Thoracic aorta (tissue), 2 donors: ENCODE measurements around the gene PPY. TPM values are rescaled to one million over a fixed set of nuclear protein-coding genes. Genes with fewer than 3 reads are reported as not detected.

ENCODE experiments used
- ATAC-seq: fragments of 150-250 bp; one replicate; pipeline ENCODE4 v1.8.0; 2017; ENCODE audit warnings: low read depth; ENCODE audit not compliant: insufficient number of reproducible peaks, low FRiP score
- DNase-seq: peaks from one replicate; pipeline ENCODE4 v3.0.0-alpha.2; 2020; ENCODE audit warnings: low spot score
- H3K27ac ChIP-seq, 2 donors: fragments of 200-600 bp; sonication (generic); 1 replicate in 1 of 2; 2 replicates in 1 of 2; pipeline ENCODE4 v1.5.1; 2016; ENCODE audit warnings: mild to moderate bottlenecking in 2 of 2, moderate library complexity in 2 of 2
- H3K27me3 ChIP-seq: fragments of 200-600 bp; sonication (generic); replicated peaks from 2 replicates; pipeline ENCODE4 v1.6.0; 2016; ENCODE audit warnings: mild to moderate bottlenecking; ENCODE audit not compliant: insufficient read depth
- H3K36me3 ChIP-seq: fragments of 200-600 bp; sonication (generic); one replicate; pipeline ENCODE4 v1.5.1; 2016
- H3K4me1 ChIP-seq, 2 donors: fragments of 200-600 bp; sonication (generic); 1 replicate in 1 of 2; 2 replicates in 1 of 2; pipeline versions ENCODE4 v1.5.1 to v1.6.0; 2016; ENCODE audit warnings: low read depth in 2 of 2, mild to moderate bottlenecking in 1 of 2; ENCODE audit not compliant: control insufficient read depth in 1 of 2
- H3K4me3 ChIP-seq: fragments of 200-600 bp; sonication (generic); 2 replicates; pipeline ENCODE4 v1.5.1; 2016; ENCODE audit warnings: mild to moderate bottlenecking
- H3K9me3 ChIP-seq: fragments of 200-600 bp; sonication (generic); 2 replicates; pipeline ENCODE4 v1.5.1; 2016
- total RNA-seq, 2 donors: library from RNA; depleted of rRNA; stranded (reverse); fragments of >200 nt; gene quantifications; one replicate each; pipeline versions ENCODE4 v1.1.0 to v1.2.3, GENCODE V29; 2016
- TF ChIP-seq, protein P1 (sequence below): fragments of 200-600 bp; sonication (generic); IDR thresholded peaks from one replicate; pipeline ENCODE4 v1.5.1; 2019; ENCODE audit warnings: antibody characterized with exemption

The PPY gene
- total RNA-seq = not detected

- Histone ChIP-seq H3K9me3 (no peaks in the 10 kb centered on the region), H3K4me3 (no peak within 1 kb of the TSS), H3K27ac (no peak within 1 kb of the TSS), H3K4me1 (peaks cover 0 to 3% of the 10 kb centered on the region in 2 donors), H3K36me3 (no peaks in the 10 kb centered on the region), H3K27me3 (no peaks in the 10 kb centered on the region)
- TF ChIP-seq, protein P1, sequence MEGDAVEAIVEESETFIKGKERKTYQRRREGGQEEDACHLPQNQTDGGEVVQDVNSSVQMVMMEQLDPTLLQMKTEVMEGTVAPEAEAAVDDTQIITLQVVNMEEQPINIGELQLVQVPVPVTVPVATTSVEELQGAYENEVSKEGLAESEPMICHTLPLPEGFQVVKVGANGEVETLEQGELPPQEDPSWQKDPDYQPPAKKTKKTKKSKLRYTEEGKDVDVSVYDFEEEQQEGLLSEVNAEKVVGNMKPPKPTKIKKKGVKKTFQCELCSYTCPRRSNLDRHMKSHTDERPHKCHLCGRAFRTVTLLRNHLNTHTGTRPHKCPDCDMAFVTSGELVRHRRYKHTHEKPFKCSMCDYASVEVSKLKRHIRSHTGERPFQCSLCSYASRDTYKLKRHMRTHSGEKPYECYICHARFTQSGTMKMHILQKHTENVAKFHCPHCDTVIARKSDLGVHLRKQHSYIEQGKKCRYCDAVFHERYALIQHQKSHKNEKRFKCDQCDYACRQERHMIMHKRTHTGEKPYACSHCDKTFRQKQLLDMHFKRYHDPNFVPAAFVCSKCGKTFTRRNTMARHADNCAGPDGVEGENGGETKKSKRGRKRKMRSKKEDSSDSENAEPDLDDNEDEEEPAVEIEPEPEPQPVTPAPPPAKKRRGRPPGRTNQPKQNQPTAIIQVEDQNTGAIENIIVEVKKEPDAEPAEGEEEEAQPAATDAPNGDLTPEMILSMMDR = no peak
- ATAC-seq (no peak), DNase-seq (no peak)
These were observed at the start of gene PPY for GRCh38 chr17:43942051-43942685. PPY (minus strand) TSS chr17:43942476; CDS start chr17:43941654, 822 bp downstream.

DNA sequence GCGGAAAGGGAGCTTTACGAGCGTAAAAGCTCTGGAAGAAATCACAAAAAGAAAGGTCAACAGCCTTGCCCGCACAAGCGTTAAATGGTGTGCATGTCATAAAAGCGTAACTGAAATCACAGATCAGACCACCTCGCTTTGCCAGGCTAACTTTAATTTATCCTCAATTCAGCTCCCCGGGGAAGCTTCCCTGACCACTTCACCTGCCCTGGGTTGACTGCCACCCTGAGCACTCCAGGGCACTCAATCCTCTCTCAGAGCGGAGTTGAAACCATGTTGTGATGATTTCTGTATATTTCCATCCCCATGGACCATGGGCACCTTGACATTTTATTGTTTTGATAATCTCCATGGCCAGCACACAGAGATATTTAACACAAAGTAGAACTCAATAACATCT, 46.0 kb upstream of the PPY start:
- no peak for DNase-seq
- Histone ChIP-seq H3K4me3 (no peak overlapping the region), H3K36me3 (no peaks in the 10 kb centered on the region), H3K27ac (no peak overlapping the region), H3K27me3 (peaks cover 13% of the 10 kb centered on the region), H3K4me1 (peaks cover 6 to 9% of the 10 kb centered on the region in 2 donors), H3K9me3 (no peaks in the 10 kb centered on the region)
- no peak for ATAC-seq
- TF ChIP-seq, protein P1 = no peak

DNA sequence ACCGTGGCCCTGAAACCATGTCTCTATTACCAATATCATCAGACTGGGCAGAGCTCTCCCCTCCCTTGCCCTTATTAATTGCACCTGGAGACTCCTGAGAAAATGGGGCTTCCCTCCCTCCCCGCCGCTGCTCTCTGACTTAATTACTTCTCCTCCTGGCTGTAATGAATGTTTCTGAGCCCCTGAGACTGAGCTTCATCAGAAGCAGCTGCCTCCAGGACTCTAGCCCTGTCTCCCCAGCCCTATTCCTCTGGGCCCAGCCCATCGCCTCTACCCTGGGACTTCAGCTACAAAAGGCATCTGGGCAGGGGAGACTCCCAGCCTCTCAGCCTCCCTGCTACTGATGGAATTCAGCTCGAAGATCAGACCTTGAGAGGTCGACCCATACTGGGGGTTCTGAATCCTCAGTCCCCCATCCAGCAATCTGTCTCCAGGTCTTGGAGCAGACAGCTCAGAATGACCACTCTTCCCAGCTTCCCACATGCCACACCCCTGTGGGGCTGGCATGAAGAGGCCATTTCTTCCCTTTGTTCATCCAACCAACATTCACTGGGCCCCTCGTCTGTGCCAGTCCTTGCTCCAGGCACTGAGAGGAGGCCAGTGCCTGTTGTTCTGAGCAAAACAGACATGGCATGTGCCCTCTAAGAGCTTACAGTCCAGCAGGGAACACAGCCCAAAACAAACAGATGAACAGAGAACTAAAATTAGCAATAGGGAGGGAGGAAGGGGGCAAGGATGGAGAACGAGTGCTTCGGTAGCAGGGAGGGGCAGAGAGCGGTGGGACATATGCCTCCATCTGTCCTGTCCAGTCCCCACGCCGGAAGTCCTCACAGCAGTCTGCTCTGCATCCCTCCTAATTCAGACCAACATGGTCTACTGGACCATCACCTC, 45.1 kb upstream of the PPY start:
- H3K27ac ChIP-seq = no peak overlapping the region
- peaks cover 6 to 10% of the 10 kb centered on the region in 2 donors for H3K4me1 ChIP-seq
- no peak overlapping the region for H3K4me3 ChIP-seq
- DNase-seq (no peak), ATAC-seq (no peak)
- no peaks in the 10 kb centered on the region for H3K36me3 ChIP-seq
- TF ChIP-seq, protein P1 = no peak
- peaks cover 14% of the 10 kb centered on the region for H3K27me3 ChIP-seq
- no peaks in the 10 kb centered on the region for H3K9me3 ChIP-seq

- Histone ChIP-seq H3K36me3 (no peaks in the 10 kb centered on the region), H3K27me3 (peaks cover 18% of the 10 kb centered on the region), H3K27ac (no peak overlapping the region), H3K4me3 (no peak overlapping the region), H3K4me1 (peaks cover 6 to 10% of the 10 kb centered on the region in 2 donors), H3K9me3 (no peaks in the 10 kb centered on the region)
- ATAC-seq (no peak), DNase-seq (no peak)
- TF ChIP-seq, protein P1 = no peak
These were observed 44.1 kb upstream of the PPY start for GRCh38 chr17:43986225-43986981.

- DNase-seq (no peak), ATAC-seq (no peak)
- H3K4me3 ChIP-seq = peak overlapping the region; percentile 65
- no peak overlapping the region for H3K27ac ChIP-seq
- H3K9me3 ChIP-seq = no peaks in the 10 kb centered on the region
- peaks cover 6 to 10% of the 10 kb centered on the region in 2 donors for H3K4me1 ChIP-seq
- TF ChIP-seq, protein P1 = no peak
- no peaks in the 10 kb centered on the region for H3K36me3 ChIP-seq
- H3K27me3 ChIP-seq = peaks cover 18% of the 10 kb centered on the region
These were observed 42.2 kb upstream of the PPY start for GRCh38 chr17:43984521-43984920.
